ENCODE measurements around the gene VPREB3. TPM values are rescaled to one million over a fixed set of nuclear protein-coding genes. Genes with fewer than 3 reads are reported as not detected.
A peak's percentile ranks its signal among the peaks of the same experiment; 100 is the strongest.

The VPREB3 gene
- total RNA-seq, 2 experiments from 2014 or later, result not detected

- Mint-ChIP-seq H3K4me1 (peaks cover 45% of the 10 kb centered on the region), H3K27ac (peak overlapping the region; percentile 67), H3K4me3 (peak overlapping the region; percentile 37), H3K9me3 (no peaks in the 10 kb centered on the region), H3K27me3 (no peaks in the 10 kb centered on the region), H3K36me3 (peaks cover 89% of the 10 kb centered on the region)
- POLR2A ChIA-PET, result interaction anchor here (0.6 kb wide), 1 partner anchor 47 kb away, joined by 7 read pairs; no protein-coding TSS in a partner anchor
- DNase-seq, result no peak
- no peak for ATAC-seq (ENCODE audit: low read depth)
Observed at GRCh38 chr22:23704829-23705228, 49.4 kb downstream of the VPREB3 start.

- peaks cover 44% of the 10 kb centered on the region for H3K4me1 Mint-ChIP-seq
- H3K4me3 Mint-ChIP-seq, result no peak overlapping the region
- DNase-seq (no peak), ATAC-seq (ENCODE audit: low read depth) (no peak)
- POLR2A ChIA-PET, result no interaction called here
- H3K27ac Mint-ChIP-seq, result no peak overlapping the region
- peaks cover 89% of the 10 kb centered on the region for H3K36me3 Mint-ChIP-seq
- H3K27me3 Mint-ChIP-seq, result no peaks in the 10 kb centered on the region
- no peaks in the 10 kb centered on the region for H3K9me3 Mint-ChIP-seq
Observed at GRCh38 chr22:23704062-23704461, 50.2 kb downstream of the VPREB3 start.

Other genes with a start within 250 kb of the VPREB3 start
- not detected for gene IGLL1, start 174.1 kb downstream of the VPREB3 start, total RNA-seq
- gene DRICH1, start 122.1 kb downstream of the VPREB3 start, total RNA-seq, result under 1 TPM; 0.69 to 0.79 TPM
- gene RGL4, start 63.4 kb downstream of the VPREB3 start, total RNA-seq, result 10 to 100 TPM; 24.9 to 25.8 TPM
- gene ZNF70, start 3.3 kb downstream of the VPREB3 start, total RNA-seq, result 1 to 10 TPM; 3.8 to 4.1 TPM
- 1 to 10 TPM; 2.1 to 2.9 TPM for gene C22orf15, start 8.6 kb upstream of the VPREB3 start, total RNA-seq
- gene CHCHD10, start 13.5 kb upstream of the VPREB3 start, total RNA-seq, result 100 to 1,000 TPM in 1 of 2 experiments, 10 to 100 TPM in 1; 99.8 to 111 TPM
- 1 to 10 TPM; 2.1 to 2.4 TPM for gene MMP11, start 18.4 kb upstream of the VPREB3 start, total RNA-seq
- 10 to 100 TPM; 81.2 to 82.8 TPM for gene SMARCB1, start 32.5 kb upstream of the VPREB3 start, total RNA-seq
- gene DERL3, start 84.6 kb upstream of the VPREB3 start, total RNA-seq, result 1 to 10 TPM; 9.6 to 9.9 TPM
- gene SLC2A11, start 103.5 kb upstream of the VPREB3 start, total RNA-seq, result 10 to 100 TPM; 10.0 to 12.1 TPM
- 100 to 1,000 TPM; 776 to 848 TPM for gene MIF, start 140.0 kb upstream of the VPREB3 start, total RNA-seq
- not detected for gene GSTT2B, start 206.8 kb upstream of the VPREB3 start, total RNA-seq
- not detected for gene DDTL, start 212.5 kb upstream of the VPREB3 start, total RNA-seq
- gene DDT, start 220.0 kb upstream of the VPREB3 start, total RNA-seq, result 100 to 1,000 TPM; 133 TPM
- not detected for gene GSTT2, start 225.7 kb upstream of the VPREB3 start, total RNA-seq

Measured in activated naive CD8-positive, alpha-beta T cell treated with anti-CD3 and anti-CD28 coated beads, Interleukin-2, amount 10 ng/mL, durations not matched to agents 7 days and 5 days (primary cell).